GM21737 (cell line): Measurements from ENCODE around the gene ATP8A1.
A peak's percentile ranks its signal among the peaks of the same experiment; 100 is the strongest.
"Not testable (repeated sequence)": the region's sequence is repeated elsewhere in the genome, so short reads cannot be mapped to it uniquely, and the experiment has no call there.

Source experiments
- ATAC-seq: cut with Tn5 transposase; IDR thresholded peaks from one replicate; pipeline ENCODE4 v1.9.1; 2021; ENCODE audit warnings: mild to moderate bottlenecking, moderate library complexity; ENCODE audit not compliant: unreplicated experiment

Gene ATP8A1

DNA sequence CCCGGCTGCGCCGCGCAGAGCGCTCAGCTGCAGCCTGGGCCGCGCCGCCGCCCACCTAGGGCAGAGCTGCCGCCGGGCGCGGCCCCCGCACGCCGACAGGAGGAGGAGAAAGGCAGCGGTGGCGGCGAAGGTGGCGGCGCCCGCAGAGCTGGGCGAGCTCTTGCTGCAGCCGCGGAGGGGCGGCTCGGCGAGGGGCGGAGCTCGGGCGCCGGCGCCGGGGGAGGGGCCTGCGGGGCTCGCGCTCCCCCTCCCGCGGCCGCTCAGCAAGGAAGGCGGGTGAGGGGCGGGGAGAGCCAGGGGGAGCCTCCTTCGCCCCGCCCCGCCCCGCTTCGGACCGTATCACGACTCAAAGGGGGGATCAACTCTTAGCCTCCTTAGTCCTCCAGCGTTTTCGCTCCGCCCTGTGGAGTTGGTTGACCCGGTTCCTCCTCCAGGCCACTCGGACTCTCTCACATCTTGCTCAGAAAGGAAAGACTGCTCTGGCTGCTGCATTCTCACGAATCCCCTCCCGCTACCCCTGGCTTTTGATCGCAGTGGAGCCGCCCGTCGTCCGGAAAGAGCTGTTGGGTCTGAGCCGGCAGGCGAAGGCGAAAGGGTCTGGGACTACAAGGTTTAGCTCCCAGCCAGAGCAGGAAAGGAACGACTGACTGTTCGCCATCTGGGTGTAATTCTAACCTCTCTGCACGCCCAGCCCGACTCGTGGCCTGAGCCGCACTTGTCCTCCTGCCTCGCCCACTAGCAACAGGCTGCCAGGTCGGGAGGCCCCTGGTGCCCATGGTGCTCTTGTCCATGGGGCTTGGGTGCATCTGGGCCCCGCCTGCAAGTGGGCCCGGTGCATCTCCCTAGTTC, at the start of gene ATP8A1:
ATP8A1 (minus strand) TSS at position 162 of the 849 bp plus-strand sequence. CDS start 232 bp downstream, outside the sequence.
- ATAC-seq, result peak; percentile 73

DNA sequence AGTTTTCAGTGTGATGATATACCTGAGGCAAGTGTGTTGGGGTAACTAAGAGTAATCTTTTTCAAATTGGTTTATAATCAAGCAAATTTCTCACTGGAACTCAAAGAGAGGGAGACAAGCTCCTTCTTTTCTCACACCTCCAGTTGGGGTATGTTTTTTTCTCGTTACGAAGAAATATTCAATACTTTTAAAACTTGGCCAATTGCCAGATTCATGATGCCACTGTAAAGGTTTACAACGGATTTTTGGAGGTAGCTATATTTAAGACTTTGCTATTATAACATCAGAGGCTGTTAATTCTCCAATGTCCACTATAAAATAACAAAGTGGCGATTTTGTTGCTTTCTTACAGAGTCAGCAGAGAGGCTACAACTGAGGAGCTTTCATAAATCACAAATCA, 49.2 kb upstream of the ATP8A1 start:
- ATAC-seq, result no peak

DNA sequence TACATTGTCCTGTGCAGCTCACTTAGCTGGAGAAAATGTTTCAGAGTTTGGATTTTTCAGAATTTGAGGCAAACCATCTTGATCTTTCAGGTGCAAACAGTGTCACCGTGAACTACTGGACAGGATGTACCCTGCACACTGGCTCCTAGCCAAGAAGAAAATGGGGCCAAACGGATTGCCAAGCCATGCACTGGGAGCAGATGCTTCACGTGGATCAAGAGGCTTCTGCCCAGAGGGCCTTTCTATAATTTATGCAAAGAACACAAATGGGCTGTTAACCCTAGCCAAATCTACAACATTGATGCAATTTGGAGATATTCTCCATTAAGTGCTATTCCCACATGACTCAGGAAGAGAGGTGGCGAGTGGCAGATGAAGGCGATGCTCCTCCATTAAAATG, 46.9 kb upstream of the ATP8A1 start:
- no peak for ATAC-seq

DNA sequence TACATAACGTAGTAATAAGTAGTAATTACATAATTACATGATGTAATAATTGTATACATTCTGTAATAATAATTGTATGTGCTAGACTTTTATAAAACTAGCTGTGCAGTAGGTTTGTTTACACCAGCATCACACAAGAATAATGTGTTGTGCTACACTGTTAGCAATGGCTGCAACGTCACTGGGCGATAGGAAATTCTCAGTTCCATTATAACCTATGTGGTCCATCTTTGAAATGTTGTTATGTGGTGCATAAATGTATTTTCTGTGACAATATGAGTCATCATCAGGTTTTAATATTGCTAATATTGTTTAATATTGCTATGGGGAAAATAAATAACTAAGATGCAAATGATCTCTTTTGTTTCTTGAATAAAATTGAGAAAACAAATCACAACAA, 46.0 kb upstream of the ATP8A1 start:
- no peak for ATAC-seq

DNA sequence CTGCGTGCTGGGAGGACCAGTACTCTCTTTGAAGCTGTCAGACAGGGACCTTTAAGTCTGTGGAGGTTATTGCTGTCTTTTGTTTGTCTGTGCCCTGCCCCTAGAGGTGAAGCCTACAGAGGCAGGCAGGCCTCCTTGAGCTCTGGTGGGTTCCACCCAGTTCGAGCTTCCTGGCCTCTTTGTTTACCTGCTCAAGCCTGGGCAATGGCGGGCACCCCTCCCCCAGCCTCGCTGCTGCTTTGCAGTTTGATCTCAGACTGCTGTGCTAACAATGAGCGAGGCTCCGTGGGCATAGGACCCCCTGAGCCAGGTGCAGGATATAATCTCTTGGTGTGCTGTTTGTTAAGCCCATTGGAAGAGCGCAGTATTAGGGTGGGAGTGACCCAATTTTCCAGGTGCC, 44.9 kb upstream of the ATP8A1 start:
- ATAC-seq, result not testable (repeated sequence)

DNA sequence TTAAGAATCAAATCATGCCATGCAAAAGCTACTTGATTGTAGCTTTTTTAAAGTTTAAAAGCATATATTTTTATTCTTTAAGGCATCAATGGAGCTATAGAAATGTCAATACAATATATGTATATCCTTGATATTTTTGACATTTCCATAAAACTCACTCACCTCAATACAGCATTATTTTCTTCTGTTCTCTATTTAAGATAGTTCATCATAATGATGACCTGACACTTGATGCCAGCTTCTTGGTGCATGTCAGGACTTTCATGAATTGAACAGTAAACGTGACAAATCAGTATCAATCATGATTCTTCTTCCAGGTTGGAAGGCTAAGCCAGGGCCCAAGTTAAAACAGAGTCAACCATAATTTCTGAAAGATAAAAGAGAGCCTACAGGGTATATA, 33.6 kb upstream of the ATP8A1 start:
- ATAC-seq, result no peak

DNA sequence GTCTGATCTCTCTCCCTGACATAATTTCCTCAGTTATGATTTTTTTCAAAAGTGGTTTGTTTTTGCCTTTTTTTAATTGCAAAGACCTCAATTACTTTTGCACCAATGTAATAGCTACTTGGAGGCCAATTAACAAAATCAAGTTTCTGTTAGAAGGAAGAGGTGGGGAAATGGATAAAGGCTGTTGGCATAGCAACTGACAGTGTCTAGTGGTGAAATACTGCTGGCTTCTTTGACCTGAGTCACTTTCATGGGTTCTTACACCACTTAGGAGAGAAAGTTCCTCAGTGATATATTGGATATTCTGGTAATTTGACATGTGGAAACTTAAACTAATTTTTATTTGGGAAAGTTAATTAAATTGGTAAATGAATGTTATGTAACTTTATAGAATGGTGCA, 26.5 kb upstream of the ATP8A1 start:
- no peak for ATAC-seq

DNA sequence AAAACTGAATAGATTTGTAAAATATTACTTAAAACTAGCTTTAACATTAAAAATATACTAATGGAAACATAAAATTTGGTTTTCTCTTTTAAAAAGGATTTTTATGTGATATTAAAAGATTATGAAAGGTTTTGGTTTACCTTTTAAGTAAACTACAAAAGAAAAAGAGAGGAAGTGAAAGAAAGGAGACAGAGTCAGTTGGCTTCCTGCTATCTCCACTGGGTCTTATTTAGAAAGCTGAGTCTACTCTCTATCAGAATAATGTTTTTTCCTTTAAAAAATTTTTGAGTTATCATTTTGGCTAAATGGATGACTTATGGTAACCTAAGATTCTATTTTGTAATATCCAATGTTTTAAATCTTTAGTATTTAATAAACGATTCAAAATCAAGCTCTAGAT, 21.6 kb upstream of the ATP8A1 start:
- no peak for ATAC-seq

DNA sequence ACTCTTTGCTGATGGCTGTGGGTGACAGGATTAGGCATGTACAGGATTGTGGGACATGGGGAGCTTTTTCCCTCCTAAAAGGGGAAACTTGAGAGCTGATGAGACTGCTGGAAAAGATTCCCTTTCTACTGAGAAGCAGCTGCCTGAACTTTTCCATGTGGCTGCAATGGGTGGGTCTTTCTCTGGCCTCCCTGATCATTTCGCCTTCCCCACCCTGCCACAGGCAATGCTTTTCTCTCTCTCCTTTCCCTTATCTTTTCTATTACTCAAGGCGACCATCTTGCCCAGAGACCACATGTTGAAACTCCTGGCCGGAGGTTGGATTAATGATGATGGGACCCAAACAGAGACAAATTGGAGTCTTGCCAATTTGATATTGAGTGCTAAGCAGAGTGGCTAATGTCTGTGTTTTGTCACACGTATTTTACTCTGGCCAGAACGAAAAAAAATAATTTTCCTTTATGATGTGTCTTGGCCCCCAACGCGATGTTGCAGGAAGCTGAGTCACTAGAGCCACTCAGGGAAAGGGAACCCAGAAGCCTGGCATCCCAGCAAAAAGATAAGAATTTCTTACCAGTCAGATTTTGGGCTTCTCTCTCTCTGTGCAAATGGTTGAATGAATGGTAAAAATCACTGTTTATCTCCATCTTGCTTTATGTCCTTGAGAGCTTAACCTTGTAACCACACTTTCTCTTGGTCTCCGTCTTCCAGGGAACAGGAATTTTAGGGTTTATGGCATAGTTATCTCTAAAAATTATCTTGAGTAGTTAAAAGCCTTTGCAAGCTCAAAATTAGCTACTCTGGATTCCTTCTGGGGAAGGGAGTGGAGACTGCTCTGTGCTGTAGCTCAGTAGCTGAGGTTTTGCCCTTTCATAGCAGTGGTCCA, 19.4 kb upstream of the ATP8A1 start:
- no peak for ATAC-seq

DNA sequence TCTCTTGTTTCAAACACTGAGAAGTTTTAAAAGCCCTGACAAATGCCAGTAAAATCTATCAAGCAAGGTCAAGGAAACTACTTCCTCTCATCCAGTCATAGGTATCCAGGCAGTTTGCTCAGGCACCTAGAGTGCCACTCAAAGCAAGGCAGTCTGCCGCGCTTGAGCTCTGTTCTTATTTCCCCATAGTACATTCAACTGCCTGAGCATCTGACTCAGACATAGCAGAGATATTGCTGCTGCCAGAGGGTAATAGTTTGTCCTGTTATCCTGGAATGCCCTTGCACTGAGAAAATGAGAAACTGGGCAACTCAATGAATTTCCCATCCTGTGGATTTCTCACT, 16.1 kb upstream of the ATP8A1 start:
- ATAC-seq, result no peak

DNA sequence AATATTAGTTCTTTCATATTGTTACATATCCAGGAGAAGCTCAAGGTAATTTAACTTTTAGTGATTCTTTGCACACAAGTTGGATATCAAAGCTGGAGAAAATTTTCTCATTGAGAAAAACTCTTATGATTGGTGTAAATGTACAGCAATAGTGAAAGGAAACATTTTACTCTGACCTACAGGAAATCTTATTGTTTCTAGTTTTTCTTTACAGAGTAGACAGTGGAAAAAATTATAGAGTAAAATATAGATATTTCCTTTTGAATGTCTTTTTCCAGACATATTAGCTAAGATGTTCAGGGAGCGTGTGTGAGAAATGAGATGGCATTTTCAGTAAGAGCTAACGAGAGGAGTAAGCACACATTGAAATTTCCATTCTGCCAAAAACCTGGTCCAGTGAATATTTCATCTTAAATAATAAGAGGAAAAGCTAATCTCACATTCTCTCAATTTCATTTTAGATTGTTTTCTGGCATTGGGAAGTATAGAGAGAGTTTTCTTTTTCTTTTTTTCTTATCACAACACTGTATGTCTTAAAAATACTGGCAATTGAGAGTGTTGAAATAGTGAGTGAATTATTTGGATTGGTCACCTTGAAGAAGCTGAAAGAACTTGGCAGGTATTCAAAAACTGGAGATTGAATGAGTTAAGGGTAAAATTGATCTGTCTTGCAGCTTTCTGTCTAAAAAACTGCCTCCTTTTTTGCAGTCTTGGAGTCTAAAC, 15.6 kb upstream of the ATP8A1 start:
- no peak for ATAC-seq

DNA sequence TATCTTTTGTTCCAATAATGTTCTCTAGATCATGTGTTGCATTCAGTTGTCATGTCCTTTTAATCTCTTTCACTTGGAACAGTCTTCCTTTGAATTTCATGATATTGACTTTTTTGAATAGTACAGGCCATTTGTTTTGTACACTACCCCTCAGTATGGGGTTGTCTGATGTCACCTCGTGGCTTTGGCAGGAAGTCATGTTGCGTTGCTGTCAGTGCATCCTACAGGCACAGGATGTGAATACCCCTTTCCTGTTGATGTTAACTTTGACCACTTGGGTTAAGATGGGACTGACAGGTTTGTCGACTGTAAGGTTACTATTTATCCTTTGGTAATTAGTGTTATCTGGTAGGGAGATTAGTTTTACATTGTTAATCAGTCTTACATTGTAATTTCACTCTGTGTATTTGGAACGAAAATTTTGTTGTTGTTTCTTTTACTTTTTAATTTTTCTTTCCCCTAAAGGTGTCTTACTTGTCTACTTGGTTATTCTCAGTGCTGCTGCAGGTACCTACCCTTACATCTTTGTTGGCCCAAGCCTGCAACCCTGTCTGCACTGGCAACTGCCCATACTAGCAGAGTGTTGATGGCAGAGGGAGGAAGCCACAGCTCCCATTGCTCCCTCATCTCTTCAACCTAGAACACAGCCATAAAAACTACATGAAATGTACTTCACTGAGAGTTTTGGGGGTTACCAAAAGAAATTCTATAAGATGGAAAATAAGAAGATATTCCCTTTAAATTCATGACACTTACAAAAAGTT, 14.7 kb upstream of the ATP8A1 start:
- ATAC-seq, result peak; percentile 76

DNA sequence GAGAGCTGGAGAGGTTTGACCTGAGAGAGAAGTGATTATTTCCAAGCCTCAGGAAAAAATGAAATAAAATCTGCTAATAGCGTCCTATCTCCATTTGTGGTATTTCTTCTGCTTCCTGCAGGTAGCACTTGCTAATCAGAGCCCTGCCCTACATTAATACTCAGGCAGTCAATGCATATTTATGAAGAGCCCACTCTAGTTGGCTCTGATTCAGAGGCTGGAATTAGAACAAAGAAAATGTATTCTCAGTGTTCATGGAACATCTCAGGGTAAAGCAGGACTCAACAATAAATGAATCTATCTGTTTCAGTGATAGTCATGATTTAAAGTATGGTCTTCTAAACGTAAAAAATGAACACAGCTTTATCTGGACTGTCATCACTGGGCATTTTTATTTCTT, 1.4 kb upstream of the ATP8A1 start:
- no peak for ATAC-seq

DNA sequence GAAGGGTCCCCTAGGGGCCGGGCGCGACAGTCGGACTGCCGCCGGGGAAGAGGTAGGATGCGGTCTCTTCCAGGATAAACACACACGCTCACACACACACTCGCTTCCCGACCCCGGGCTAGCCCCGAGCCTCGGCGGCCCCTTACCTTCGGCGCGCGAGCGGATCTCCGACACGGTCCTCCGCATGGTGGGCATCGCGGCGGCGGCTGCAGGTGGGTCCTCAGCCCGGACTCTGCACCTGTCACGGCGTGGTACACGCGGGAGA, 294 bp downstream of the ATP8A1 start:
- ATAC-seq, result no peak

DNA sequence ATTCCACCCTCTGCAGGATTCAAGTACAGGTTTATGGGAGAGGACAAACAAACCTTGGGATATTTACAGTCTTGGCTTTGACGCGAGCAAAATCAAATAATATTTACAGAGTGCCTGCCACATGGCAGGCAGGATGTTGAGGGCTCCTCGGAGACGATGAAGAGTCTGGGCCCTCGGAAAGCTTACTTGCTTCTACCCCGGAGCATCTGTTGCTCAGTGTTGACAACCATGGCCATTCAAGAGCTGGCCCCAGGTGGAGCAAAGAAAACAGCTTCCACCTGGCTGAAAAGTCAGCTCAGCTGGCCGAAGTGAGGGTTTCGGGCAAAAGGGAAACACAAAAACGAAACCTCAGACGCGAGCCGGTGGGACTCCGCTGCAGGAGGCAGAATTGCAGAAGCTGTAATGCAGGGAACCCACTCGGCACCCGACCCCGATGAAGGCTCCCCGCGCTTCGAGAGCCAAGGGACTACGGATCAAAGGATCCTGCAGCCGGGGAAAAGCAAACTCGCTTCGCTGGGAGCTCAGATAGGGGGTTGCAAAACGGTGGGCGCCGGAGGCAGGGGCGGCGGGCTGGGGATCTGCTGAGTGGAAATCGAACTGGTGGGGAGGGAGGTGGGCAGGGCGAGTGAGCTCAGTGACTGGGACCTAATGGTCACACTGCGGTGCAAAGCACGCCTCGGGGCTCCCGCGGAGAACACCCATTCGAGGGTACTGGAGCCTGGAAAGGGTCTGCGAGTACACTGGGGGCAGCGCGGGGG, 805 bp downstream of the ATP8A1 start:
- ATAC-seq, result peak; percentile 25

DNA sequence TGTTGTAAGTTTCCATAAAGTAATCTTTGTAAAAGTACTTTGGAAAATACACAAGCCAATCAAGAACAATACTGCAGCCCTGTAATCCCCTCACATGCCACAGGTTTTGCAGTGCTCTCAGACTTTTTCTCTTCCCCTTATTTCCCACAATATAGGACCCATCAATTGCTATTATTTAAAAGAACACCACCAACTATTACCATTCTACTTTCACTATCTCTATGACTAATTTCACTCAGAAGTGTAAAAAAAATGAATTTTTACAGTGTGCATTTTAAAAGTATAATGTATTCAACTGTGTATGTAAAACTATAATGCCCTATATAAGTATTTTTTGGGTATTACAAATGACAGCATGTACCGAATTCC, 1.7 kb downstream of the ATP8A1 start:
- ATAC-seq, result no peak

DNA sequence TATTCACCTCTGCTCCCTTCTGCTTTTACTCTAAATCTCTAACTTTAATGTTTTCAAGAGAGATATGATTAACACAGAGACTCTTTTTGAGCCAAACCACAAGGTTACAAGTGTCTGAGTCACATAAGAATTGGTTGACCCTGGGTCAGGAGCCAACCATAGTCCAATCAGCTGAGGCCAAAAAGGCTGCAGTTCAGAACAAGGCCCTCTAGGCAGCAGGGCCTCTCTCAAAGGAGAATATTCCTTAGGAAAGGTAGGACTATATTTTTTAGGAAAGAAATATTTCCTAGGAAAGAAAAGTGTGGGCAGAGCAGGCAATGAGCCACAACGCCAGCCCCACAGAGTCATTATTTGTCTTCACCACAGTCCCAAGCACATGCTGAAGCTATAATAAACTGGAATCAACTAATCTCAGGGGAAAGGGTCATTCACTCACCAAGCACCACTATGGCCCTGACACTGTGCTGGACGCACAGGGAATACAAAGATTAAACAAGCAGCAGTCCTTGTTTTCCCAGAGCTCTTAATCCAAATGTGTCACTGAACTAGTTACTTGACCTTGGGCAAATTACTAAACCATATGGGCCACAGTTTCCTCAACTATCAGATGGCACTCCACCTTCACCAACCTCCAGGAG, 2.2 kb downstream of the ATP8A1 start:
- no peak for ATAC-seq

DNA sequence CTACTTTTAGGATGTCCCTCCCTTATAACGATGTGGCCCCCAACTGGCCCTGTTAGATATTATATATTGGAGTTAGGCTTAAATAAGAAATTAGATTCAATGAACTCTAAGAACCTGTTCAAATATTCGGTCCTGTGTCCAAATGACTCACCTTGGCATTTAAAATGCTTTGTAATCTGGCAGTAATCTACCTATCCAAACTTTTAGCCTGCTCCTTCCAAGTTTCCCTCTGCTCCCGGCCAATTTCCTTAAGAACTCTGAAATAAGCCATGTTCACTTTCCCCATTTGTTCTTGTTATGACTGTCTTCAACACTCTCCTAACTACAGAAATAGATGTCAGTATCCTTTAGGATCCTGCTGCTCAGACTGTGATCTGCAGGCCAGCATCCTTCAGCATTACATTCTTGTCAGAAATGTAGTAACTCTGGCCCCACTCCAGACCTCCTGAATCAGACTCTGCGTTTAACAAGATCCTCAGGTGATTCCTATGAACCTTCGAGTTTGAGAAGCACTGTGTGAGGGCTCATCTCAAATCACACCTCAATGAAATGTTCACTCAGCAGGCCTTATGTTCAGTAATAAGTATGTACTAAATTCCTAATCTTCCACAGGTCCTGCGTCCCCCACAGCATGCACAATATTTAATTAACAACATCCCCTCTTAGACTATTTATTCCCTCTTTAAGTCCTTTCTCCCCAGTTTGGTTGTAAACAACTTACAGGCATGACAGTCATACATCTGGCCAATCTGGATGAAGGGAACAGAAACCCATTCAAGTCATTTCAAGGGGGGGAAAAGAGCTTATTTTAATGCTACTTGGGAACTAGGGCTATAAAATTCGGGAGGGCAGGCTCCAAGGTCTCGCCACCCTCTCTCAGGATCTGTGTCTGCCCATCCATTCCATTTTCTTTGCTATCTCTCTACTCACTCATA, 3.0 kb downstream of the ATP8A1 start:
- ATAC-seq, result no peak
